Activated CD4-positive, alpha-beta T cell treated with anti-CD3 and anti-CD28 coated beads for 1 hour (primary cell): ENCODE measurements around the gene NADSYN1.
"Not testable (repeated sequence)": the region's sequence is repeated elsewhere in the genome, so short reads cannot be mapped to it uniquely, and the experiment has no call there.

Experiments
- DNase-seq: peaks from one replicate; pipeline ENCODE4 v3.0.0-alpha.2; 2020

Gene NADSYN1

GRCh38 chr11:71495286-71496230 is 42.6 kb downstream of the NADSYN1 start:
- DNase-seq = no peak

GRCh38 chr11:71496421-71496820 is 43.4 kb downstream of the NADSYN1 start:
- DNase-seq = no peak

- DNase-seq = no peak
Measured at GRCh38 chr11:71498091-71498490, 45.1 kb downstream of the NADSYN1 start.

GRCh38 chr11:71499125-71499524 is 46.1 kb downstream of the NADSYN1 start:
- DNase-seq = no peak

- DNase-seq = no peak
Measured at GRCh38 chr11:71499546-71499945, 46.5 kb downstream of the NADSYN1 start.

GRCh38 chr11:71500601-71501021 is 47.6 kb downstream of the NADSYN1 start:
- DNase-seq = no peak

- no peak for DNase-seq
Measured at GRCh38 chr11:71501071-71501985, 48.3 kb downstream of the NADSYN1 start.

- no peak for DNase-seq
Measured at GRCh38 chr11:71502026-71502425, 49.0 kb downstream of the NADSYN1 start.

- DNase-seq = no peak
Measured at GRCh38 chr11:71502871-71503435, 50.0 kb downstream of the NADSYN1 start.

- no peak for DNase-seq
Measured at GRCh38 chr11:71504531-71504930, 51.5 kb downstream of the NADSYN1 start.

- DNase-seq = no peak
Measured at GRCh38 chr11:71505001-71505400, 52.0 kb downstream of the NADSYN1 start.

GRCh38 chr11:71505781-71506180 is 52.8 kb downstream of the NADSYN1 start:
- no peak for DNase-seq

- DNase-seq = no peak
Measured at GRCh38 chr11:71507102-71507501, 54.1 kb downstream of the NADSYN1 start.

- no peak for DNase-seq
Measured at GRCh38 chr11:71518506-71519471, 65.8 kb downstream of the NADSYN1 start.

- no peak for DNase-seq
Measured at GRCh38 chr11:71519546-71519945, 66.5 kb downstream of the NADSYN1 start.

GRCh38 chr11:71525188-71525937 is 72.4 kb downstream of the NADSYN1 start:
- no peak for DNase-seq

- no peak for DNase-seq
Measured at GRCh38 chr11:71525938-71526495, 73.0 kb downstream of the NADSYN1 start.

GRCh38 chr11:71526796-71527575 is 74.0 kb downstream of the NADSYN1 start, which contains the start of gene KRTAP5-7:
Gene KRTAP5-7, plus strand, starts transcription at chr11:71527267. Its CDS starts 34 bp downstream, at chr11:71527301.
- not testable (repeated sequence) for DNase-seq

GRCh38 chr11:71527576-71528210 is 74.7 kb downstream of the NADSYN1 start:
- no peak for DNase-seq
